ENCODE data around the gene SMOC2.

Gene SMOC2

GRCh38 chr6:168581236-168581635 lies 140.3 kb downstream of the SMOC2 start:
- DNase-seq, result no peak

- DNase-seq, result no peak
These were observed 140.7 kb downstream of the SMOC2 start for GRCh38 chr6:168581706-168582105.

GRCh38 chr6:168582571-168582981 lies 141.6 kb downstream of the SMOC2 start:
- no peak for DNase-seq

GRCh38 chr6:168583126-168583525 lies 142.1 kb downstream of the SMOC2 start:
- DNase-seq, result no peak

DNA sequence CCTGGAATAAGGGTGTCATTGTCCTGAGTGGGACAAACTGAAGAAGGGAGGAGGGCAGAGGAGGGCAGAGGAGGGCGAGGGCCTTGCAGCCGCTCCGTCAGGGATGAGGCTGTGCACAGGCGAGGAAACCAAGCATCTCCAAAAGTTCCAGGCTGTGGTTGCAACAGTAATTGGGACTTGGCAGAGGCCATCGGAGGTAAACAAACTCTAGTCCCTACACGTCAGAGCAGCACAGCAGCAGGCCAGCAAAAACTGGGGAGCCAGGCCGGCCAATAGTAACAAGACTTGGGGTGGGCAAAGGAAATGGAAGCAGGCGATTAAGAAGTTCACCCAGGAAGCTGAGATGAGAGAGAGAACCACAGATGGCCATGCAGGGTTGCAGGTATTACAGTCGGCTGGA lies 142.8 kb downstream of the SMOC2 start:
- DNase-seq, result no peak

DNA sequence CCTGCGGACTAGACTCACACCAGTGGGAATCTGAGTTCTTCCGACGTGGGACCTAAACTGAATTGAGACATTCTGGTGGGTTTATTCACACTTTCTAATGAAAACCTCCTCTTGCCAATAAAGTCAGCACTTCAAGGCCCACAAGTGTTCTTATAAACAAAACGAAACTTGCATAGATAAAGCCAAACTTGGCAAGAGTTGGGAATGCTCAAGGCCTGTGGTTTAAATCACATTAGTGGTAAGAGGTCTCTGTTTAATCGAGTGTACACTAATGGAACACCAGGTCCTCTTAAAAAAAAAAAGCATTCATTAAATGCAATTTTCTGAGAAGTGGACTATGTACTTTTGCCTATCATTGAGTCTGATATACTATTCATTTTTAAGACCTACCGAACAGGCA lies 143.3 kb downstream of the SMOC2 start:
- no peak for DNase-seq

DNA sequence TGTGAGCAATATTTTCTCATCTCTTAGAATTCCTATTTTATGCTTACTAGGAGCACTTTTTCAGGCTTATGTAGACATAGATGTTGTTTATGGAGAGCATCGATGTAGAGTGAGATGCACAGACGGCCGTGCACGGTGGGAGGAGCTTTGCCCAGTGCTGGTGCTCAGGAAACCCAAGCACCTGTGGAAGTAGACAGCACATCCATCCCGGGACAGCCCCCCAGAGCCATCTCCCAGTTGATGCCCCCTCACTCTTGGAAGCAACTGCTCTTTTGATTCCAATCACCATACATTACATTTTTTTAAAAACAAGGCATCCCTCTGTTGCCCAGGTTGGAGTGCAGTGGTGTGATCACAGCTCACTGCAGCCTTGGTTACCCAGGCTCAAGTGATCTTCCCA lies 143.7 kb downstream of the SMOC2 start:
- DNase-seq, result no peak

GRCh38 chr6:168585441-168585840 lies 144.5 kb downstream of the SMOC2 start:
- DNase-seq, result no peak

DNA sequence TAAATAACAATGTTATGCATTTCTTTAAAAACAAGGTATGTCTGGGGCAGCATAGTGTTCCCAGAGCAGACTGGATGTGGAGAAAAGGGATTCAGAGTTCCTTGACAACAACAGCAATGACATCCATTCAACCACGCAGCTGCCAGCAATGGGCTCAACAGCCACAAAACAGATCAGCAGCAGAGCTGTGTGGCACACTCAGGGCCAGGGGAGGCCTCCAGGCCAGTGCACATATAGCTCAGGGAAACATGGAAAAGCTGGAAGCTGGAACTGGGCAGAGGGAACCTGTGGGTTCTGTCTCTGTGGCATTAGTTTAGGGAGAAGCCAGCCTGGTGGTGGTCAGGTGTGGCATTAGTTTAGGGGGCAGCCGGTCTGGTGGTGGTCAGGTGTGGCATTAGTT lies 148.3 kb downstream of the SMOC2 start:
- no peak for DNase-seq

GRCh38 chr6:168590406-168590805 lies 149.4 kb downstream of the SMOC2 start:
- no peak for DNase-seq

DNA sequence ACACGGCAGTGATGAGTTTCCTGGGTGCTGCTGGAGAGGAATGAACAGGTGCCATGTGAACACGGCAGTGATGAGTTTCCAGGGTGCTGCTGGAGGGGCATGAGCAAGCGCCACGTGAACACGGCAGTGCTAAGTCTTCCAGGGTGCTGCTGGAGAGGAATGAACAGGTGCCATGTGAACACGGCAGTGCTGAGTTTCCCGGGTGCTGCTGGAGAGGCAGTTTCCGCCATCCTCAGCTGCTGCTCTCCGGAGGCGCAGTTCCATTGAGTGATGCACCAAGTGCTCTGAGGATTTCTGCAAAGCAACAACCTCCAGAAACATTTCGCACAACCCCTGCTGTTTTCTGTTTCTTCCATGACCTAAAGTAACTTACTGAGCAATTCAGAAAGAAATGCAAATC lies 155.4 kb downstream of the SMOC2 start:
- no peak for DNase-seq

DNA sequence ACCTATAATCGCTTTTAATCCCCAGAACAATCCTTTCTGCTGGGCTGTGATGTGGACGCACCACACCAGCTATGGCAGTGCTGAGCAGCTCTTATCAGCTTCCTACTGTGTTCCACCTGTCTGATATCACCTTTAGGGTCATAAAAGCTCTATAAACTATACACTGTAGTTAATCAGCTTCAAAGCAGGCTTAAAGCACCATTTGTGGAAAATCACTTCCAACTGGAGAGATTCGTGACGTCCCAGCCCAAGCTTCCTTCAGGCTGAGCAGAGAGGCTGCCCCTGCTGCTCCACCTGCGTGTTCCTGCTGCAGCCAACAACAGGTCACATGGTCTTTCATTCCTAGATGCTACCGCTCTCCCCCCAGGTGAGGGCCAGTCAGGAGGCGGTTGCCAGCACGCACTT lies 156.5 kb downstream of the SMOC2 start:
- DNase-seq, result no peak

DNA sequence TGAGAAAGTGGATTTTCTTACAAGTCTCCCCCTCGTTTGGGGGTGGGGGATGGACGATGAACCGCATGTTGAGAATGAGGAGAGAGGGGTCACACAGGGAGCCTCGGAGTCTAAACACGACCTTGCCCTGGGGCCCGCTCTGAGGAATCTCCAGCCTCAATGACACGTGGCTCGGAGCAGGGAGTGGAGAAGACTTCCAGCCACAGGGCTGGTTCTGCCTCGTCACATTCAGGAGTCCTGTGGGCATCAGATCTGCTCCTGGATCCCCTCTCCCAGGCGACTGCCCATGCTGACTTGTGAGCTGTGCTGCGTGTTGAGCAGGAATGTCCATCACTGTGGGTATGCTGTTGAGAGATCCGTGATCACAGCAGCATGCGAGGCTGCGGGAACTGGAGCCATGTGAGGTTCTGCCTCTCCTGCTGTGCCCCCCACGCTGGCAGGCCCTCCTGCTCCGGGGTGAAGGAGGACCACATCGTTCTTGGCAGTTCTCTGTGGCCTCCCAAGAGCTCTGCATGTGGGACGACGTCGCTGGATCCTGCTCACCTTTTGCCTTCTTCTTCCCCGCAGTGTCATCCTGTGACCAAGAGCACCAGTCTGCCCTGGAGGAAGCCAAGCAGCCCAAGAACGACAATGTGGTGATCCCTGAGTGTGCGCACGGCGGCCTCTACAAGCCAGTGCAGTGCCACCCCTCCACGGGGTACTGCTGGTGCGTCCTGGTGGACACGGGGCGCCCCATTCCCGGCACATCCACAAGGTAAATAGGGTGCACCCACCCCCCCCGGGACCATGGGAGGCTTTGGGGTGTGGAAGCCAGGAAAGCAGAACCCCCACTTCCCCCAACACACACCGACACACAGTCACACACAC lies 157.5 kb downstream of the SMOC2 start:
- no peak for DNase-seq

DNA sequence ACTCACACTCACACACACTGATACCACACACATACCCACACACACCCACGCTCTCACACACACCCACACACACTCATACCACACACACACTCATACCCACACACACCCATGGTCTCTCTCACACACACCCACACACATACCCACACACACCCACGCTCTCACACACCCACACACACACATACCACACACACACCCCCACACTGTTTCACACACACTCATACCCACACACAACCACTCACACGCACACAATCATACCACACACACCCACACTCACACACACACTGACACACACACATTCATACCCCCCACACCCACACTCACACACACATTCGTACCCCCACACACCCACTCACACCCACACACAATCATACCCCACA lies 158.1 kb downstream of the SMOC2 start:
- DNase-seq, result no peak

- no peak for DNase-seq
These were observed 158.9 kb downstream of the SMOC2 start for GRCh38 chr6:168599769-168600330.

DNA sequence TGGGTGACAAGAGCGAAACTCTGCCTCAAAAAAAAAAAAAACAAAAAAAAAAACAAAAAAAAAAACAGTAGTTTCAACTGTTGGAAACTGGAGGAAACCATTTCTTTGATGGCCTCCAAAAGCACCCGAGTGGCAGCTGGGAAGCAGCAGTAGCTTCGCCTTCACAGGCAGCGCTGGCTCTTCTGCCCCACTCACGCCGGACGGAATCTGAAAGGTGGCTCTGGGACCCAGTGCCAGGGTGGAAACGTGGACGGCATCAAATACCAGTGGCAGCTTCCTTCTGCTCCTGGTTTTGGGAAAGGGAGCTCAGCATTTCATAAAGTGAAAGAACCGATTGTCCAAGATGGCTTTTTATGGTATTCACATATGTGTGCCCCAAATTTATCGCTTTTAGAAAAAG lies 159.4 kb downstream of the SMOC2 start:
- DNase-seq, result no peak

- no peak for DNase-seq
These were observed 160.1 kb downstream of the SMOC2 start for GRCh38 chr6:168601111-168601510.

DNA sequence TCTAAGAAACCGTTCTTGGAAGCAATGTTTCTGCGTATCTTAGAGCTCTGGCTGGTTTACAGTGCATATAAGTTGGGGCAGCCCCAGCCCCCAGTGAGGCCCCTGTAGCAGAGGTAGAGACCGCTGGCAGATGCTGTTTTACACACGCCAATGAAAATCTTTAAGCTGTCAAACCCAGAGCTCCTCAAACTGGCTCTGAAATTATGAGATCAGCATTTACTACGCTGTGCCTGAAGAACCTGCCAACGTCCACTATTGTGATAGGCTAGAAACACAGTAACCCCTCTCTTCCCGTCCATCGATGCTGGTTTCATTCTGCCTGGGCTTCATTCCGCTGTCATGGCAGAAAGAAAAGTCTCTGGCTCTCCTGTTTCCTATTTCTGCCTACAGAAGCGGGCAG lies 160.6 kb downstream of the SMOC2 start:
- no peak for DNase-seq

DNA sequence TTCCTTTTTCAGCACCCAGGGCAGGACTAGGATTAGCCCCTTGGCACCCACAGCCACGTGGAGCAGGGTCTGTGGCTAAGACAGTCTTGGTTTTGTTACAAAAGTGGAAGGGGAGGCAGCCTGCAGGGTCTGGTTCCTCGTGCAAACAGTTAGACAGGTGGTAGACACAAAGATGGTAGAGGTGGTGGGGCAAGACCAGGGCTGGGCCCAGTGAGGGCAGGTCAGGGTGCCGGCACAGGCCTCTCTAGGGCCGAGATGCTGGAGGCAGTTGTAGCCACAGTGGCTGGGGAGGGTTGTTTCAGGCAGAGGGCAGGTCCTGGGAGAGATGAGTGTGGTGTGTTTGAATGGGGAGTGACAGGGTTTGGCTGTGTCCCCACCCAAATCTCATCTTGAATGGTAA lies 161.6 kb downstream of the SMOC2 start:
- DNase-seq, result no peak

DNA sequence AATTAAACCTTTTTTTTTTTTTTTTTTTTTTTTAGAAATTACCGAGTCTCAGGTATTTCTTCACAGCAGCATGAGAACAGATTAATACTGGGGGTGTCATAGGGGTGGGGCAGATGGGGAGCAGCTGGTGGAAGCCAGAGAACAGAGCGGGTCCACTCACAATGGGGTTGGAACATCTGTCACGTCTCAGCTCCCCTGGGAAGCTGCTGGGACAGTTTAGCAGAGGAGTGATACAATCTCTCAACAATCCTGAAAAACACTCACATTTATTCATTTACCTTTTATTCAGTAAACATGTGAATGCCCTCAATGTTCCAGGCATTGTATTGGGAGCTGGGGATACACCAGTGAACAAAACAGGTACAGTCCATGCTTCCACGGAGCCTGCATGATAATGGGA lies 162.2 kb downstream of the SMOC2 start:
- DNase-seq, result no peak

GRCh38 chr6:168605964-168606363 lies 165.0 kb downstream of the SMOC2 start:
- DNase-seq, result no peak

DNA sequence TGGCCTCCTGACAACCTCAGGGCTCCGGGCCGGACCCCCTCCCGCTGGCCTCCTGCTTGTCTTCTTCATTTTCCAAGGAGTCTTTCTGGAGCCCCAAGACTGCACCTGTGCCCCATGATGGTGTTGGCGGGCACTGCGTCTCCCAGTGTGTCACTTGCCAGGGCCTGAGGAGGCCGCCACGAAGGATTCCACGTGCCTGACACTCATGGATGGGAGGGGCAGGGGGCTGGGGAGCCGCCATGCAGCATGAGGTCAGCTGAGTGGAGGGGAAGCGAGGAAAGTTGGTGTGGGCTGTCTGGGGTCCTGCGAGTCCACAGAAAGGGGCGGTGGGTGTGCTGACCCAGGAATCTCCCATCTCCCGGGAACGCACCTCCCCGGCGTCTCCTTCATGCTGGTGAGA lies 165.7 kb downstream of the SMOC2 start:
- no peak for DNase-seq

DNA sequence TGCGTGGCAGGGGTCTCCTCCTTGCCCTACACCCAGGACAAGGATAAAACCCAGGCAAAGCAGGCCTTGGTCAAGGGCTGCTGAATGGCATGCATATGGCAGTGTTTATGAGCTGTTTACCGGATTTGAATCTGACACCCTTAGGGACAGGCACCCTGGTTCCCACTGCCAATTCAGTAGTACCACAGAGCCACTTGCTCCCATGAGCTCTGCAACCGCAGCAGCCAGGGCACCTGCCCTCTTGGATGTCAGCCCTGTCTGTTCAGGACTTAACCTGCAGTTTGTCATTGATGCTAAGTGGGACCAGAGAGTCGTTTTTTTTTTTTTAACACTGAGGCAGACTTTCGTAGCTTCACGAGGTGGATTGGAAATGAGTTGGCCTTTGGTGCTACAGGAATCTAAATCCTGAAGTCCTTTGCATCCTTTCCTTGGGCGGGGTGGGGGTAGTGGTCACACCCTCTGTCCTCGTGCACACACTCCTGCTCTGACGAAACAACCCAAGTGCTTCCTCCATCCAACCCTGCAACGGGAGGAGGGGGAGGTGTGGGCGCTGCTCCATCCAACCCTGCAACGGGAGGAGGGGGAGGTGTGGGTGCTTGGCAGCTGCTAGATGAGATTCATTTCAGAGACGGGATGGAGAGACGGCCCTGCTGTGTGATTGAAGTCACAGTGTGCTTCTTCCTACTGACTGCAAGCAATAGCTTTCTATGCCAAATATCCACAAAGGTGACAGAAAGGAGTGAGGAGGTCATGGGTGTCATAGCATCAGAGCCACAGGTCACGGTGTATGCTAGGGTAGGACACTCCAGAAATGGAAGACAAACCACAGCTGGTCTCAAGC lies 166.5 kb downstream of the SMOC2 start:
- no peak for DNase-seq

DNA sequence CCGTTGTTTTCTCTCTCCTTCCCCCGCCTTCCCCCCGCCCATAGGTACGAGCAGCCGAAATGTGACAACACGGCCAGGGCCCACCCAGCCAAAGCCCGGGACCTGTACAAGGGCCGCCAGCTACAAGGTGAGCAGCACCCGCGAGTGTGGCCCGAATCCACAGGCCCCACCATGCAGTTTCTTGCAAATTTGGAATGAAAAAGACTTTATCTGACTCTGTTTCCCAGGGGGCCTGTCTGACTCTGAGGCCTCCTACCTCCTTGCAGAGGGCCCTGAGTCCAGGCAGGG lies 167.1 kb downstream of the SMOC2 start:
- DNase-seq, result no peak
